HG02798 (cell line): Measurements from ENCODE around the gene PTPRQ.
"Not testable (repeated sequence)": the region's sequence is repeated elsewhere in the genome, so short reads cannot be mapped to it uniquely, and the experiment has no call there.

Experiments used
- ATAC-seq: cut with Tn5 transposase; IDR thresholded peaks from one replicate; pipeline ENCODE4 v1.9.1; 2021; ENCODE audit warnings: mild to moderate bottlenecking; ENCODE audit not compliant: unreplicated experiment, poor library complexity

The PTPRQ gene

DNA sequence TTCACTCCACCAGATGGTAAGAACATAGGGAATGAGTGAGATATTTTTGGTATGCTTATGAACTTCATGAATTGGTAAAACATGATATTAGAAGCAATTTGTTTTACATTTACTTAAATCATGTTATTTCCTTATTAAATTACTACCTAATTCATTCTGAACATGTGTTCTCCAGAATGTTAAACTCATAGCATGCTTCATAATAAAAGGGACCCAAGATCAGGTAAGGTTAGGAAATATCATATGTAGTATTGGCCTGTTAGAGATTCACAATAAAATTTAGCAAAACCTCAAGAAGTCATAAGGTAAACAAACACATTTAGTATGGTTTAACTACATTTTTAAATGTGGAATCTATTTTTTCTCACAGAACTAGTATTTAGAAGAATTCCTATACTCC, 28.2 kb downstream of the PTPRQ start:
- ATAC-seq, result no peak

DNA sequence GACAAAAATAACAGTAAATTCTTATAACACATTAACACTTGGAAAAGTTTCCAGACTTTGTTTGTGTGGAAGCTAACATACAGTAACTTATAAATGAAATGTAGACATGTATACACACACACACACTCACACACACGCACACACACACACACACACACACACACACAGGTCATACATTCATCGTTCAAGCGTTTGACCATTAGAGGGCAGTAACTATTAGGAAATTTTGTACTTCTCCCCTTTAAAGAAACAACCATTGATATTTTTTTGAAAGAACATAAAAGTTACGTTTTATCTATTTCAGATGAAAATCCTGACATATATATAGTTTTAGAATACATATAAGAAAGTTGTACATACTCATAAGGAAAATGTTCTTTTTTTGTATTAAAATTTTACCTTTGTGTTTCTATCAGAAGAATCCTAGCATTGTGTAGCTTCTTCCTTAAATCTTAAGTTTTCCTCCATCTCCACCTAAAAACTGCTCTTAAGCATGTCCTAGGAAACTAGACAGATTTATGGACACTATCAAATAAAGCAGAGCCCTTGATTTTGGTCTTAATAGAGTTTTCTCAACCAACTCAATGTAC, 29.0 kb downstream of the PTPRQ start:
- peak; percentile 73 for ATAC-seq

GRCh38 chr12:80477521-80478145, 33.6 kb downstream of the PTPRQ start:
- ATAC-seq, result not testable (repeated sequence)

GRCh38 chr12:80484746-80485145, 40.7 kb downstream of the PTPRQ start:
- no peak for ATAC-seq

- peak; percentile 72 for ATAC-seq
Measured at GRCh38 chr12:80485222-80485987, 41.4 kb downstream of the PTPRQ start.

- ATAC-seq, result no peak
Measured at GRCh38 chr12:80490329-80490728, 46.3 kb downstream of the PTPRQ start.

- ATAC-seq, result no peak
Measured at GRCh38 chr12:80491166-80491565, 47.1 kb downstream of the PTPRQ start.

DNA sequence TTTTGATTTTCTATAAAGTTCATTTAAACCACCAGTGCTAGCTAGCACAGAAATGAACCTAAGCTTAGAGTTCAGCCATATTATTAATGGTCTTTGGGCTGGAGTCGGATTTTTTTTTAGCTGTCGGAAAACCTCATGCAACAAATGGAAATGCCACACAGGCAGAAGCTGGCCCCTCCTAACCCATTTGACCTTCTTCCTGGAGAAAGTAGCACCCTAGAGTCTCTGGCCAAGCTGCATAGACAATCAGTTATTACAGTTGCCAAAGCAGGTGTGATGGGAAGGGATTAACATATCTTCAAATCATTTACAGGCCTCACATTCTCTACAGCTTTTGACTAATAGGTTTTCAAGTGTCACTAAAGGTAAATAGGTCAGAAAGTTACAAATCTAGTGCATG, 49.4 kb downstream of the PTPRQ start:
- ATAC-seq, result no peak

GRCh38 chr12:80494836-80495235, 50.8 kb downstream of the PTPRQ start:
- ATAC-seq, result no peak

- ATAC-seq, result peak; percentile 50
Measured at GRCh38 chr12:80498059-80498728, 54.2 kb downstream of the PTPRQ start.

GRCh38 chr12:80504389-80505163, 60.5 kb downstream of the PTPRQ start:
- ATAC-seq, result peak; percentile 60

- ATAC-seq, result no peak
Measured at GRCh38 chr12:80509781-80510556, 65.9 kb downstream of the PTPRQ start.

DNA sequence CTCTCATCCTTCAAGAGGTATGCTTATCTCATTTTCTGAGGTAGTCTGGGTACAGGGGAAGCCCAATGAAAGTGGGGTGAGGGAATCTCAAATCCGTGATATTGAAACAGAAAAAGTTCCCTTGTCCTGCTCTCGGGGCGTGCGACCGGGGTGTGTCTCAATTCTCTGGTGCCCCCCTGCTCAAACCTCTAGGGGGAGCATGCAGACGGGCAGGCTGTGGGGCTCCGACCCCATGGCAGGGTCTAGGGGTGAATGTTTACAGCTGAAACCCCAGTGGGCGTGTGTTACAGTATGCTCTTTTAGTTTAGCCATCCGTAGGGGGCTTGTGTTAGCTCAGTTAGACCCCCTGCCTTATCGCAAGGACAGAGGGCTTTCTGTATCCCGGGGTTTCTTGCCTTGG, 68.7 kb downstream of the PTPRQ start:
- ATAC-seq, result no peak

- ATAC-seq, result no peak
Measured at GRCh38 chr12:80513211-80513610, 69.2 kb downstream of the PTPRQ start.

DNA sequence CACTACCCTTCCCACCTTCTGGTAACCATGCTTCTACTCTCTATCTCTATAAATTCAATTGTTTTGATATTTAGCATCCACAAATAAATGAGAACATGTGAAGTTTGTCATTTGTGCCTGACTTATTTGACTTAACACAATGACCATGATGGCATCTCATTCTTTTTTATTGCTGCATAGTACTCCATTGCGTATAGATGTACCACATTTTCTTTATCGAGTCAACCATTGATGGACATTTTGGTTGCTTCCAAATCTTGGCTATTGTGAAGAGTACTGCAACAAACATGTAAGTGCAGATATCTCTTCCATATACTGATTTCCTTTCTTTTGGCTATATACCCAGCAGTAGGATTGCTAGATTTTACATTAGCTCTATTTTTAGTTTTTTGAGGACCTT, 73.6 kb downstream of the PTPRQ start:
- ATAC-seq, result no peak

DNA sequence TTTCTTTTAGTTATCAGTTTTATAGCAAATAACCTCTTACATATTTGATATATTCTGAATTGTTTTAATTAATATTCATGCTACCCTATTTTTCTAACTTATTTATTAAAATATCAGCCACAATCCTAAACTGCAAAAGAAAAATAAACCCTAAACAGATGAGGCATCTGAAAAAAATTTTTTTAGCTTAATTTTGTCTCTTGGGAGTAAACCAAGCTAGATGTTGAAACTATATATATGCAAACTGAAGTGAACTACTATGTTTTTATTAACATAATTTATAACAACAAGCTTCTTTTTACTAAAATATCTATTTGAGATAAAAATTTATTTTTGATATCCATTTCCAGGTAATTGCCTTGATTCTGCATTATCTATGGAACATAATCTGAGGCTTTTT, 87.6 kb downstream of the PTPRQ start:
- ATAC-seq, result no peak

- ATAC-seq, result no peak
Measured at GRCh38 chr12:80539029-80539428, 95.0 kb downstream of the PTPRQ start.

DNA sequence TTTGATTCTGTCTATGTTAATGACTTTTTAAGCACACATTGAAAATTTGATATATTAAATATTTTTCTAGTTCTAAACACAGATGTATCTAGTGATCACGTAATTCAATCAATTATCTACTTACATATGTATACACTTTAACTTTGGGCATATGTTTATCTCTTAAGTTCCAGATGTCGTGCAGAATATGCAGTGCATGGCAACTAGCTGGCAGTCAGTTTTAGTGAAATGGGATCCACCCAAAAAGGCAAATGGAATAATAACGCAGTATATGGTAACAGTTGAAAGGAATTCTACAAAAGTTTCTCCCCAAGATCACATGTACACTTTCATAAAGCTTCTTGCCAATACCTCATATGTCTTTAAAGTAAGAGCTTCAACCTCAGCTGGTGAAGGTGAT, 105.3 kb downstream of the PTPRQ start:
- ATAC-seq, result no peak

GRCh38 chr12:80551897-80552296, 107.9 kb downstream of the PTPRQ start:
- no peak for ATAC-seq

DNA sequence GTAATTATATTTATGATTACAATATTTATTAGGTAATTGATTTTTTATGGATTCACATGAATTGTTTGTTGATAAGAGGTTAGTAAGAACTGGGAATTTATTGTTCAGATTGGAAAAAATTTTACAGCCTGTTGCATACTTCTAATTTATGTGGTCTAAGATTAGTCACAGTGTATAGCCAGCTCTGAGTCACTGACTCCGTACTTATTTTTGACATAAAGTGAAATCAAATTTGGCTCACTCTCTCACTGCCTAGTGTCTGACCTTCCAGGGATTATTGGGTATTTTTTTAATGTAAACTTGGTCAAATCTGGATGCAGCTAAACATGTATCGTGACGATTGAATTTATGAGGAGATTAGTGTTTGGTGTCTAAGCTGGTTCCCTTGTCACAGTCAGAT, 109.3 kb downstream of the PTPRQ start:
- ATAC-seq, result no peak
